PC-3 (cell line): ENCODE measurements around the gene NRN1.

ENCODE experiments used
- EZH2 ChIP-seq: fragments of 300-600 bp; sonication (generic); IDR thresholded peaks from one replicate; pipeline ENCODE4 v1.6.1; 2017; ENCODE audit warnings: antibody characterized with exemption, mild to moderate bottlenecking, low read length; ENCODE audit not compliant: unreplicated experiment
- TF ChIP-seq, protein P1 (sequence below): fragments of 300-600 bp; sonication (generic); conservative IDR thresholded peaks from 2 replicates; pipeline ENCODE4 v1.5.1; 2017; ENCODE audit warnings: antibody characterized with exemption, low read depth, mild to moderate bottlenecking, low read length

DNA sequence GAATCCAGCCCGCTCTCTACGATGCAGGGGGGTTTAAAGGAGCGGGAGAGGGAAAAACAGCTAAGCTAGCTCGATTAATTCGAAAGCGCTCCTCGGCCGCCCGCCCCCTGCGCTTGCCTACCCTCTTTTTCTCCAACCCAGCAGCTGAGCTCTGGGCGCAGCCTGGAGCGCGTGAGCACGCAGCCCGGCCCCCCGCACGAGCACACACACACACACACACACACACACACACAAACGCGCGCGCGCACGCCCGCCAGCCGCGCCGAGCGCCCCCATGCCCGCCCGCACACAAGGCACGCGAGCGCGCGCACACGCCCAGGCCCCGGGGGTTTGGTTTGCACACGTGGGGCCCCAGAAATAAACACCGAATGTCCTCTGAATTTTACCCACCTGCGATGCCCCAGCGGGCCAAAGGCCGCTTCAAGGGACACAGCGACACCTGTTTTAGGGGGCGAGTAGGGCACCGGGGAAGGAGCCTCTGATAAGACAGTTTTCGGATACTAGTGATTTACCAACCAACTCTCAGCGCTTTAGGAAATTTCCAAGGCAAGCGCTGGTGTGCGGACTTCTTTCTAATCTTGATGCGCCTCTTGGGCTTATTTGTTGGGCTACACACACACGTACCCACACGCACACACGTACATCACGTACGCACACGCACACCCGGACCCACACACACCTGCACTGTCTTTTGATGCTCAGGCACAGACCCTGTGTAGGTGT lies 802 bp upstream of the NRN1 start:
- TF ChIP-seq, protein P1, sequence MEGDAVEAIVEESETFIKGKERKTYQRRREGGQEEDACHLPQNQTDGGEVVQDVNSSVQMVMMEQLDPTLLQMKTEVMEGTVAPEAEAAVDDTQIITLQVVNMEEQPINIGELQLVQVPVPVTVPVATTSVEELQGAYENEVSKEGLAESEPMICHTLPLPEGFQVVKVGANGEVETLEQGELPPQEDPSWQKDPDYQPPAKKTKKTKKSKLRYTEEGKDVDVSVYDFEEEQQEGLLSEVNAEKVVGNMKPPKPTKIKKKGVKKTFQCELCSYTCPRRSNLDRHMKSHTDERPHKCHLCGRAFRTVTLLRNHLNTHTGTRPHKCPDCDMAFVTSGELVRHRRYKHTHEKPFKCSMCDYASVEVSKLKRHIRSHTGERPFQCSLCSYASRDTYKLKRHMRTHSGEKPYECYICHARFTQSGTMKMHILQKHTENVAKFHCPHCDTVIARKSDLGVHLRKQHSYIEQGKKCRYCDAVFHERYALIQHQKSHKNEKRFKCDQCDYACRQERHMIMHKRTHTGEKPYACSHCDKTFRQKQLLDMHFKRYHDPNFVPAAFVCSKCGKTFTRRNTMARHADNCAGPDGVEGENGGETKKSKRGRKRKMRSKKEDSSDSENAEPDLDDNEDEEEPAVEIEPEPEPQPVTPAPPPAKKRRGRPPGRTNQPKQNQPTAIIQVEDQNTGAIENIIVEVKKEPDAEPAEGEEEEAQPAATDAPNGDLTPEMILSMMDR = no peak
- TF ChIP-seq EZH2 = no peak
